GM12874 (cell line): ENCODE results near the gene SCTR.

Source experiments
- CTCF ChIP-seq: IDR thresholded peaks from 2 replicates; pipeline ENCODE4 v1.5.1; 2011; ENCODE audit warnings: low read depth, mild to moderate bottlenecking, control low read depth, low read length, moderate library complexity; ENCODE audit not compliant: insufficient read depth

Gene SCTR

GRCh38 chr2:119516121-119516520, 8.2 kb downstream of the SCTR start:
- TF ChIP-seq CTCF: no peak

GRCh38 chr2:119513832-119514231, 10.5 kb downstream of the SCTR start:
- TF ChIP-seq CTCF: no peak

- TF ChIP-seq CTCF: no peak
Observed at GRCh38 chr2:119512946-119513345, 11.3 kb downstream of the SCTR start.

GRCh38 chr2:119511989-119512388, 12.3 kb downstream of the SCTR start:
- no peak for TF ChIP-seq CTCF

- TF ChIP-seq CTCF: no peak
Observed at GRCh38 chr2:119508756-119509155, 15.5 kb downstream of the SCTR start.

GRCh38 chr2:119496682-119497081, 27.6 kb downstream of the SCTR start:
- TF ChIP-seq CTCF: no peak

- TF ChIP-seq CTCF: no peak
Observed at GRCh38 chr2:119495948-119496347, 28.3 kb downstream of the SCTR start.
